ENCODE results near the gene VCX3A. TPM values are rescaled to one million over a fixed set of nuclear protein-coding genes. Genes with fewer than 3 reads are reported as not detected.
"Not testable (repeated sequence)": the region's sequence is repeated elsewhere in the genome, so short reads cannot be mapped to it uniquely, and the experiment has no call there.

The VCX3A gene
- total RNA-seq (ENCODE audit: insufficient read depth, low replicate concordance): not detected

GRCh38 chrX:6535018-6535417, at the start of gene VCX3A:
Gene VCX3A, minus strand, starts transcription at chrX:6535118. Its CDS starts 621 bp downstream, at chrX:6534497.
- DNase-seq (ENCODE audit: low spot score): not testable (repeated sequence)

- no peak for DNase-seq (ENCODE audit: low spot score)
These were observed 39.8 kb upstream of the VCX3A start for GRCh38 chrX:6574762-6575161.

- no peak for DNase-seq (ENCODE audit: low spot score)
These were observed 33.1 kb upstream of the VCX3A start for GRCh38 chrX:6568031-6568430.

- DNase-seq (ENCODE audit: low spot score): no peak
These were observed 24.1 kb upstream of the VCX3A start for GRCh38 chrX:6558979-6559378.

- DNase-seq (ENCODE audit: low spot score): no peak
These were observed 22.8 kb upstream of the VCX3A start for GRCh38 chrX:6557690-6558089.

- DNase-seq (ENCODE audit: low spot score): no peak
These were observed 16.1 kb upstream of the VCX3A start for GRCh38 chrX:6550999-6551398.

GRCh38 chrX:6545712-6546111, 10.8 kb upstream of the VCX3A start:
- DNase-seq (ENCODE audit: low spot score): no peak

- no peak for DNase-seq (ENCODE audit: low spot score)
These were observed 8.3 kb downstream of the VCX3A start for GRCh38 chrX:6526564-6527136.

- no peak for DNase-seq (ENCODE audit: low spot score)
These were observed 17.5 kb downstream of the VCX3A start for GRCh38 chrX:6517376-6517775.

GRCh38 chrX:6506444-6506843, 28.5 kb downstream of the VCX3A start:
- DNase-seq (ENCODE audit: low spot score): no peak

GRCh38 chrX:6505960-6506359, 29.0 kb downstream of the VCX3A start:
- DNase-seq (ENCODE audit: low spot score): no peak

- no peak for DNase-seq (ENCODE audit: low spot score)
These were observed 34.2 kb downstream of the VCX3A start for GRCh38 chrX:6500719-6501118.

GRCh38 chrX:6498324-6498723, 36.6 kb downstream of the VCX3A start:
- DNase-seq (ENCODE audit: low spot score): no peak
